ENCODE results near the gene TPPP2.

TPPP2 gene

GRCh38 chr14:21017528-21018245, 12.3 kb upstream of the TPPP2 start:
- no peak for DNase-seq

DNA sequence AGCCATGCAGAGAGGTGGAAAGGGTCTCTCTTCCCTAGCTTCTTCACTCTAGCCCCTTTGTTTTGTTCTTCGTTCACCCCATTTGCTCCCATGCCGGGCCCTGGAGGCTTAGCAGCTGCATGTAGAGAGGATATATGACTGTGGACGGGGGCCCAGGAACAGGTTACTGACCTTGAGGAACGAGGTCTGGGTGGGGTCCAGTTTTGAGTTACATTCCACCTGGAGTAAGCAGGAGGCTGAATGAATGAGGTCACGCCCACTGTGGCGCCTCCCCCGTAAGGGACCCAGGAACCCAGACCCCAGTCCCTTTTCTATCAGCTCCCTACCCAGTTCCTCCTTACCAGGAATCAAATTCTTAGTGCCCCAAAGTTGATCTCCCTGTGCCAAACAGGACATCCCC, 11.7 kb upstream of the TPPP2 start:
- no peak for DNase-seq

GRCh38 chr14:21018781-21019180, 11.2 kb upstream of the TPPP2 start:
- DNase-seq, result no peak

- no peak for DNase-seq
Observed at GRCh38 chr14:21019366-21019765, 10.7 kb upstream of the TPPP2 start.

DNA sequence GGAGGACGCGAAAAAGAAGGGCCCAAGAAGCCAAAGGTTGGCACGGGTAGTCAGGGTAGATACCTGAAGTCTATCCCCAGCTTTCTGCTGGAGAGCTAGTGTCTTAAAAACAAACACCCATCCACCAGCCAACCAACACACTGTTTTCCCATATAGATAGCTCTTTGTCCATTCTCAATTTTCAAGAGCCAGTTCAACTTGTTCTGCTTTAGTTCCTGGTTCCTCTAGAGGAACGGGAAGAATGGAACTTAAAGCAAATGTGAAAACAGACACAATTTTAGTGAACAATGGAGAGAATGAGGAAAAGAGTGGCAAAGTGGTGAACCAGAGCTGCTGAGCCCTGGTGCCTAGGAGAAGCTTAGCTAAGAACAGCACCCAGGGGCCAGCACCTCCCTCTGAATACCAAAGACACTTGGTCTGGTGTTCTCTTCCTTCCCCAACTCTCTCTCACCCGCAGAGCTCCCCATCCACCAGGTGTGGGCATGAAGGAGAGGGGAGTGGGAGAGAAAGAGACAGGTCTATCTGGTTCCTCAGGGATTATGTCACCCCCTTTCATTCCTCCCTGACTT, 9.0 kb upstream of the TPPP2 start:
- DNase-seq, result no peak

DNA sequence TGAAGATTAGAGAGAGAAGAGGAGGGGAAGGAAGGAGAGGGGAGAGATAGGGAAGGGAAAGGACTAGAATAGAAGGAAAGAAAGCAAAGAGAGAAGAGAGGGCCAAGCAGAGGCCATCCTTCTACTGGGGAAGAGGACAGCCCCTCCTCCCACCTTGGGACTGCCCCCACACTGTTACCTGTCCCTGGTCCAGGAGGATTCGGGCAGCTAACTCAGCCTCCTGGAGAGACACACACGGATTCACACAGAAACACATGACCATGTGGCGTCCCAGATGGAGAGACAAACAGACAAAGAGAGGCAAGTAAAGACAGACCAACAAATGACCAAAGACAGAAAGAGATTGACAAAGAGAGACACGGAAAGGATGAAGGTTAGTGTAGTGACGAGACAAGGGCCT, 7.3 kb upstream of the TPPP2 start:
- DNase-seq, result no peak

GRCh38 chr14:21023174-21023573, 6.8 kb upstream of the TPPP2 start:
- DNase-seq, result no peak

GRCh38 chr14:21023817-21024584, 6.0 kb upstream of the TPPP2 start:
- peak in 1 of 2 donors; percentile 27 for DNase-seq

DNA sequence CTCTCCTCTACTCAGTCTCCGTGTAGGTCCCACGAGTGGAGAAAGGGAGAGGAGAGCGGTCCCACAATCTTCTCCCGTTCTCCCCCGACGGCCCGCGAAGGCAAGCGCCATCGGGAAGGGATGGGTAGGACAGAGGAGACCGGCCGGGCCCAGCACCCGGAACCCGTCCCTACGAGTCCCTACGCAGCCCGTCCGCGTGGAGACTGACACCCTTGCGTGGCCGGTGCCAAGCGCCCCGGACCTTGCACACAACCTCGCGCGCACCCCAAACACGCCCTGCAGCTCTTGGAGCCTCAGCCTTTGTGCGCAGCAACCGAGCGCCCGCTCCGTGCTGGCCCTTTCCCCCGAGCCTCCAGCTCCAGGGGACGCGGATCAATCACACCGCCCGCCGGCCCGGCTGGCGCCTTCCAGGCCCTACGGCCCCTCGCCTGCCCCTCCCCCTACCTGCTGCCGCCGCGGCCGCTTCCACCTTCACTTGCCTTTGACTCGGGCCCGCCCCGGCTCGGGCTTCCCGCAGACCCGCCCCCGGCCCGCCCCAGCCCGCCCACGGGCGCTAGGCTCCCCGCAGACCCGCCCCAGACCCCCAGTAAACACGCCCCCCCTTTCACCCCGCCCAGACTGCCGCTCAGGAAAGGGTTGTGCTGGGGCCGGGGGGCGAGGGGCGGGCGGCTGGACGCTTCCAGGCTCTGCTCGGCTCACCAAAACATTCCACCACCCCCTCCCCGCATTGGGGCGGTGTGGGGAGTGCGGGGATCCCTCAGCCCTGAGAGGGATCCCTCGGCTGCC, 5.2 kb upstream of the TPPP2 start, which contains the start of gene NDRG2:
NDRG2 (minus strand) TSS at position 477 of the 786 bp plus-strand sequence. CDS start 1,746 bp downstream, outside the sequence.
- peak; percentile 78 to 86 for DNase-seq

- no peak for DNase-seq
Observed at GRCh38 chr14:21025371-21026273, 4.4 kb upstream of the TPPP2 start.

DNA sequence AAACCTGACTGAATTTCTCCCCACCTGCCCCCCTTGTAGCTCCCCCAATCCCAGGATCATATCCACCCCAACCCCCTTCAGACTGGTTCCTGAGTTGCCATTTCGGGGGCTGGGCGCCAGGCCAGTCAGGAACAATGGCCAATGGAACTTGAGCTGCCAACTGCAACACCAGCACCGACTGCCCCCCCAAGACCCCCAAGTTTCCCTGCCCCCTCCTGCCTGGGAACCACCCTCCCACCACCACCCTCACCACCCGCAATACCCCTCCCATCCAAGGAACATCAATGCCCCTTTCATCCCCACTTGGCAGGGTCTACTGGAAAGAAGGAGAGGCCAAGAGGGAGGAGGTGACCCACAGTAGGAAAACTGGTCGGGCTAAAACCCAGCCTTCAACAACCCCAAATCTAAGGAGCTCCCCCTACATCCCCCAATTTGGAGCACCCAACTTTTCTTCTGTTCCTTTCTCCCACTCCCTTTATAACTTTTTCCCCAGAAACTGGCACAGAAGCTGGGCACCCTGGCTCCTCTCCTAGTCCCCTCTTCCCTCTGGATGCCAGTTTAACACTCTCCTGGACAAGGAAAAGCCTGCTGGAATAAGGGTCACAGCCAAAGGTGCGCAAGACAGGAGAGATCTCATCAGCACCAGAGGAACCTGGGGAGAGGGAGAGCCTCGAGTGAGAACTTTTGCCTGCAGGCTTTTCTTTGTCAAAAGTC, 3.6 kb upstream of the TPPP2 start:
- DNase-seq, result no peak

GRCh38 chr14:21026988-21027315, 3.1 kb upstream of the TPPP2 start:
- DNase-seq, result no peak

DNA sequence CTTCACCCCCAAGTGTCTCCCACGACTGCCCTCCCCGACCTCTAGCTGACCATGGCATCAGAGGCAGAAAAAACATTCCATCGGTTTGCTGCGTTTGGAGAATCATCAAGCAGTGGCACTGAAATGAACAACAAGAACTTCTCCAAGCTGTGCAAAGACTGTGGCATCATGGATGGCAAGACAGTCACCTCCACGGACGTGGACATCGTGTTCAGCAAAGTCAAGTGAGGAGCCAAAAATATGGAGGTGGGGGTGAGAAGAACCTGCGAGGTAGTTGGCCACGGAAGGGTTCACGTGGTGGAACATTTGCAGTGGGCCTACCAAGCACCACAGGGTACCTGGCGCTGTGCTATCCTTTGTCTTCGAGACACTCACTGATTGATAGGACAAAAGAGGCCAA, 514 bp downstream of the TPPP2 start:
- DNase-seq, result no peak

DNA sequence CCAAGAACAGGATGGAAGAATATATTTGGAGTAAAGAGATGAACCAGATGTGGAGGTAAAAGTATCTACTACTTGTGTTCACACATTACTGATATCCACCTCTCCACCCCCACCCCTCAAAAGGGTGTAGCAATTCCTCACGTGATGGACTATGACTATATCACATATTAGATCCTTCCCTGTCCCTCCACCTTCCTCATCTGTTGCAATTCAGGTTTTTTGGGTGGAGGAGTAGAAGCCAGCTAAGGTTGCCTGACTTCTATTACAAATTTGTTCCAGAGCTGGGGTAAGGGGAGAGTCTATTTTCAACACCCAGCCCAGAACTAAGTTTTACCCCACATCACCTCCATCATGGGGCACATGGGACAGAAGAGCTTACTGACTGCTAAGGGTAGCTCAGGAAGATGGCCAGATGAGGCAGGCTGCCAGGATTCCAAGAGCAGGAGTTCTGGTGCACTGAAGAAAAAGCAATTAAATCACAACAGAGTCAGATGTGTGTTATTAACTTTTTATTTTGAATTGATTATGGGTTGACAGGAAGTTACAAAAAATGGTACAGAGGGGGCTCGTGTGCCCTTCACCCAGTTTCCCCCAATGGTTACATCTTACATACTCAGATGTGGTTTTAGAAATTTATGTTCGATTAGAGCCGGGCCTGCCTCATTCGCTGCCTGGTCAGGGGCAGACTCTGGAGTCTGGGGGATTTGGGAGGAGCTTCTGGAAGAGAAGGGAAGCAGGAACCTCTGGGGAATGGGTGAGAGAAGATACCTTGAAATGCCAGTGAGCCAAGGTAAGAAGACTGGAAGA, 2.5 kb downstream of the TPPP2 start:
- no peak for DNase-seq

- no peak for DNase-seq
Observed at GRCh38 chr14:21033133-21033698, 3.2 kb downstream of the TPPP2 start.

- DNase-seq, result no peak
Observed at GRCh38 chr14:21034707-21035106, 4.7 kb downstream of the TPPP2 start, which contains the start of gene RNASE13. Gene RNASE13 (minus strand): TSS chr14:21034807. CDS start chr14:21034288, 519 bp downstream.

GRCh38 chr14:21036751-21037150, 6.7 kb downstream of the TPPP2 start:
- DNase-seq, result no peak

GRCh38 chr14:21037156-21037555, 7.1 kb downstream of the TPPP2 start:
- no peak for DNase-seq

DNA sequence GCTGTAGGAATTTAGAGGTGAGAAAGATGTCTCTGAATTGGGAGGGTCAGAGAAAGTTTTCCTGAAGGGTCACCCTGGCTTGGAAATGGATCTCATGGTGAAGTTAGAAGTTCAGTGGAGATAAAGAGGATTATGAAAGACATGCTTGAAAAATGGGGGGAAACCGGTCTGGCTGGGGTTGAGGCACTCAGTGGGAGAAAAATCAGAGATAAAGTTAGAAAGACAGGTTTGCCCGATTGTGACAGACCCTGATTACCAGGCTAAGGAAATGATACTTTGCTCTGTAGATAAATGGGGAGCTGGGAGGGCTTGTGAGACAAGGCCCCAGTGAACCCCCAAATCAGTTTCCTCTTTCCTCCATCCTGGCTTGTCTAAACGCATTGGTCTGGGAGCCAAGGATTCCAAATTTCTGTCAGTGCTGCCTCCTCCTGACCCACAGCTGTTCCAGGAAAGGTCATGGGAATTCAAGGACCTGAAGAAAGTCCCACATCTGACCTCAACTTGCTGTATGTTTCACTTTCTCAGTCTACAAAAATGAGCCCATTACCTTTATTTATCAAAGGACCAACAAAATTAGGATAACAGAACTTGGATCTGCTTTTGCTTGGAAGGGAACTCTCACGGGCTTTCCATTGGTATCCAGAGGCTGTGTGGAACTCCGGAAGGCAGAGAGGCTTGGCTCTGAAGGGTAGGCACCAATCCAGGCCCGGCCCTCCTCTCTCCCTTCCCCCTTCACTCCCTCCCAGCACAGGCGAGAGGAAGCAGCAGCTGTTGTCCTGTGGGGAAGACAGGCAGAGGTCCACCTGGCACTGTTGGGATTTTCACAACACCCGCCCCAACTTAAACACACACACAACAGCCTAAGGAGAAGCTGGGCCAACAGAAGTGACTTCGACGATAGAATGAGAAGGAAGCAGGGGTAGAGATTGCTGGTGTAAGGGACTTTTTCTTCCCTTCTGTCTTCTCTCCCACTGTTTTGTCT, 8.7 kb downstream of the TPPP2 start:
- no peak for DNase-seq
